ENCODE data around the gene OR51F2.
"Not testable (repeated sequence)": the region's sequence is repeated elsewhere in the genome, so short reads cannot be mapped to it uniquely, and the experiment has no call there.

The OR51F2 gene

GRCh38 chr11:4821021-4821420 lies at the start of gene OR51F2:
OR51F2 (plus strand) TSS chr11:4821321; CDS start chr11:4821422, 101 bp downstream.
- no peak for DNase-seq

- no peak for DNase-seq
Measured at GRCh38 chr11:4782454-4782853, 38.7 kb upstream of the OR51F2 start.

GRCh38 chr11:4797206-4797605 lies 23.9 kb upstream of the OR51F2 start:
- no peak for DNase-seq

- DNase-seq = no peak
Measured at GRCh38 chr11:4798427-4799183, 22.5 kb upstream of the OR51F2 start.

GRCh38 chr11:4801316-4801715 lies 19.8 kb upstream of the OR51F2 start:
- DNase-seq = not testable (repeated sequence)

GRCh38 chr11:4804280-4804679 lies 16.8 kb upstream of the OR51F2 start, which contains the start of gene OR52R1:
OR52R1 (minus strand) TSS chr11:4804380; CDS start chr11:4804380, 0 bp downstream.
- no peak for DNase-seq

GRCh38 chr11:4808476-4808875 lies 12.6 kb upstream of the OR51F2 start:
- no peak for DNase-seq

- no peak for DNase-seq
Measured at GRCh38 chr11:4809246-4809645, 11.9 kb upstream of the OR51F2 start.

- no peak for DNase-seq
Measured at GRCh38 chr11:4825132-4825531, 4.0 kb downstream of the OR51F2 start.

GRCh38 chr11:4826425-4826824 lies 5.3 kb downstream of the OR51F2 start:
- DNase-seq = no peak

- no peak for DNase-seq
Measured at GRCh38 chr11:4830346-4830745, 9.2 kb downstream of the OR51F2 start.

- no peak for DNase-seq
Measured at GRCh38 chr11:4830909-4831308, 9.8 kb downstream of the OR51F2 start.

GRCh38 chr11:4839851-4840549 lies 18.9 kb downstream of the OR51F2 start:
- no peak for DNase-seq

- DNase-seq = no peak
Measured at GRCh38 chr11:4848908-4849532, 27.9 kb downstream of the OR51F2 start, which contains the start of gene OR51S1. OR51S1 (minus strand) TSS chr11:4849208; CDS start chr11:4849208, 0 bp downstream.

- DNase-seq = no peak
Measured at GRCh38 chr11:4851033-4851432, 29.9 kb downstream of the OR51F2 start.

- not testable (repeated sequence) for DNase-seq
Measured at GRCh38 chr11:4854286-4854685, 33.2 kb downstream of the OR51F2 start.

- DNase-seq = no peak
Measured at GRCh38 chr11:4862447-4863236, 41.5 kb downstream of the OR51F2 start.

GRCh38 chr11:4863876-4864275 lies 42.8 kb downstream of the OR51F2 start:
- DNase-seq = no peak

GRCh38 chr11:4865855-4866254 lies 44.7 kb downstream of the OR51F2 start:
- DNase-seq = no peak
